Measurements from ENCODE around the gene DUSP16.
"Not testable (repeated sequence)": the region's sequence is repeated elsewhere in the genome, so short reads cannot be mapped to it uniquely, and the experiment has no call there.

DUSP16 gene

GRCh38 chr12:12529783-12530421, 32.8 kb downstream of the DUSP16 start:
- intact Hi-C loops (cut with DNase I) = no loop called here
- DNase-seq = no peak

DNA sequence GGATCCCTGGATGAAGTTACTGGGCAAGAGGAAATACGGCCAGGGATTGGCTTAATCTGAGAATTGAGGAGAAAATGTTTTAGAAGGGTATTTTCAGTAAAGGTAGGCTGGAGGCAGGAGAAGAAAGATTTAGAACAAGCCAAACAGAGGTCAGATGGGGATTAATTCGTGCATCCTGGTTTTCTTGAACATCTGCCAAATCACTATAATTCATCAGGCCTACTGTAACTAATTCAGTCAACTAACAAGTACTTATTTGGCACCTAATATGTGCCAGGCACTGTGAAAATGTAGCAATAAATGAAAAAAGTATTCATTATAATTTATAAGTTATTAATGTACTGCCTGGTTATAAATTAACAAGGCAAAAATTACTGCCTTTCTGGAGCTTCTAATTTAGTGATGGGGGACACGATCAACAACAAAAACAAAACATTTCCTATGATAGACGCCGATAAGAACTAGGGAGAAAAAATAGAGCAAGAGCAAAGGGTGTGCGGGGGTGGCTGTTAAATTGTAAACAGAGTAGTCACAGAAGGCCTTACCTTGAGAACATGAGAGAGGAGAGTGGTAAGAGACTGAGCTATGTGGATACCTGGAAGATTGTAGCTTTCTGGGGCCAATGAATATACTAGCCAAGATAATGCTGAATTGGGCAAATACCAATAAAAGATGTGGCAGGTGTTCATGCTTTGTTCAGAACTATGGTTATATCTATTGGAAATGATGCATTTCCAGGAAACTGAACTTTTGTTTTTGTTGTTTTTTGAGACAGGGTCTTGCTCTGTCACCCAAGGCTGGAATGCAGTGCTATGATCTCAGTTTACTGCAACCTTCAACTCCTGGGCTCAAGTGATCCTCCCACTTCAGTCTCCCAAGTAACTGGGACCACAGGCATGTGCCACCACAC, 34.0 kb downstream of the DUSP16 start:
- DNase-seq = no peak
- intact Hi-C loops (cut with DNase I) = no loop called here

GRCh38 chr12:12527820-12528296, 34.8 kb downstream of the DUSP16 start:
- no peak for DNase-seq
- intact Hi-C loops (cut with DNase I) = no loop called here

DNA sequence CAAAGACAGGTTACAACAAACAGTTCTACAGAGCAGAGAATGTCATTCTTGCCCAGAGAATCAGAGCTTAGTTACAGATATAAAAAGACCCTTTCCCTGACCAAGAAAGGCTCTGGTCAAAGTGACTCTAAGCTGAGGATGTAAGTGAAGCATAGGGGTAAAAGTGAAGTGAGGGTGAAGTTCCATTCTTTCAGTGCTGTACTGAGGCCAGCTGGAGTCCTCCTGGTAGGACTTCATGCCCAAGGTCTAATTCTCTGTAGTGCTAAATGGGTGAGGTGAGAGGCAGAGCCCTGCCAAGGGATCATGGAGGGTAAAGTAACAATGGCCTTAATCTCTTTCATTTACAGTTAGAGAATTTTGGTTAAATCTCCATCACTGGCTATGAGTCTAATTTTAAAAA, 38.5 kb downstream of the DUSP16 start:
- no peak for DNase-seq
- intact Hi-C loops (cut with DNase I) = loop anchor here (5.0 kb wide), 1 partner anchor 38 kb away; the partner anchor contains the start of gene DUSP16

GRCh38 chr12:12523229-12523628, 39.4 kb downstream of the DUSP16 start:
- no peak for DNase-seq
- intact Hi-C loops (cut with DNase I) = loop anchor here (5.0 kb wide), 1 partner anchor 39 kb away; the partner anchor contains the start of gene DUSP16

- DNase-seq = not testable (repeated sequence)
- intact Hi-C loops (cut with DNase I) = loop anchor here (5.0 kb wide), 1 partner anchor 40 kb away; the partner anchor contains the start of gene DUSP16
These were observed 40.0 kb downstream of the DUSP16 start for GRCh38 chr12:12522657-12523056.

GRCh38 chr12:12521888-12522287, 40.8 kb downstream of the DUSP16 start:
- DNase-seq = peak in 6 of 42 donors; percentile 21 to 63 (median 37)
- intact Hi-C loops (cut with DNase I) = loop anchor here (5.0 kb wide), 1 partner anchor 40 kb away; the partner anchor contains the start of gene DUSP16

DNA sequence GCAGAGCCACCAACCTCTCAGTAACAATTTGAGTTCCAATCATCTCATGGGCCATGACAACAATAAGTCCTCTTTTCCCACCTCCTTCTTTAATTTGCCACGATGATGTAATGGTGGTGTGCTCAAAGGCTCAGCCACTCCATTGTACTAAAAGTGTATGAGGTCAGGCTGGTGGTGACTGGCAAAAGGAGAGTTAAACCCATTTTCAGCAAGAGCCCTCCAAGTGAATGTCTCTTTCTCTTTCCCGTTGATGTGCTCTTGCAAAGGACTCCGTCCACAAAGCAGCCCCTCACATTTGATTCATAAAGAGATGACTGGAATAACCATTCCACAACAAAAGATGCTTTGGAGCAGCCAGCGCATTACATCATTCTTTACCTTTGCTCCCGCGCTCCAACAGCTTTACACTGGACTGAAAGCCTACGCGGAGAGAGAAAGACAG, 41.6 kb downstream of the DUSP16 start:
- peak in 17 of 42 donors; percentile 15 to 73 (median 34) for DNase-seq
- intact Hi-C loops (cut with DNase I) = loop anchor here (5.0 kb wide), 1 partner anchor 41 kb away; the partner anchor contains the start of gene DUSP16

GRCh38 chr12:12520273-12520672, 42.4 kb downstream of the DUSP16 start:
- DNase-seq = no peak
- intact Hi-C loops (cut with DNase I) = loop anchor here (5.0 kb wide), 1 partner anchor 42 kb away; the partner anchor contains the start of gene DUSP16

DNA sequence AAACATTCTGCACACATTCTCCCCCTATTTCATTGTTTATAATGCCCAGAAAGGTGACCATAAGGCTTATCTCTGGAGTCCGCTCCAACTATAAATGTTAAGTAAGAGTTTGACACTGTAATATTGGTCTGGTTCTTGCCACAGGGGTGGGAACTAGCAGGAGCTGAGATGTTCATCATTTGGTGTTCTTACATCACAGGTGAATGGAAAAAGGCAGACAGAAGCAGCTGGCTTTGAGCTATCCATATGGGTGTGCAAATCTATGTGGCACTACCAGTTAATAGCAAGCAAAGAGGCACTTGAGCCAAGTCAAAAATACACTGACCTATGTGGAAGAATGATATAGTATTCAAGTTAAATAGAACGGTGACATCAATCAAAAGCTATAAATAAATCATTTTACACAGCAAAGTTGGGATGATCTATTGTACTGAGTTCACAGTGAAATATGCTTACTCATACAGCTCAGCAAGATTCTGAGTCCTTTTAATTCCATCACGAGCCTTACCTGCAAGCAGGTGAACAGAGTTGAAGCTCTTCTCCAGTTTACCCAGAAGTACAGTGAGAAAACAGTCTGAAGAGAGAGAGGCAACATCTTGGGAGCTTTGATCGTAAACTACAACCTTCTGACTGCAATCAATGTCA, 43.2 kb downstream of the DUSP16 start:
- DNase-seq = no peak
- intact Hi-C loops (cut with DNase I) = no loop called here

- DNase-seq = no peak
- intact Hi-C loops (cut with DNase I) = no loop called here
These were observed 43.7 kb downstream of the DUSP16 start for GRCh38 chr12:12518919-12519318.

- intact Hi-C loops (cut with DNase I) = no loop called here
- no peak for DNase-seq
These were observed 44.2 kb downstream of the DUSP16 start for GRCh38 chr12:12518464-12518845.

GRCh38 chr12:12513416-12514006, 49.2 kb downstream of the DUSP16 start:
- peak in 5 of 42 donors; percentile 29 to 70 (median 48) for DNase-seq
- intact Hi-C loops (cut with DNase I) = no loop called here

GRCh38 chr12:12511895-12512711, 50.6 kb downstream of the DUSP16 start:
- no peak for DNase-seq
- intact Hi-C loops (cut with DNase I) = no loop called here

DNA sequence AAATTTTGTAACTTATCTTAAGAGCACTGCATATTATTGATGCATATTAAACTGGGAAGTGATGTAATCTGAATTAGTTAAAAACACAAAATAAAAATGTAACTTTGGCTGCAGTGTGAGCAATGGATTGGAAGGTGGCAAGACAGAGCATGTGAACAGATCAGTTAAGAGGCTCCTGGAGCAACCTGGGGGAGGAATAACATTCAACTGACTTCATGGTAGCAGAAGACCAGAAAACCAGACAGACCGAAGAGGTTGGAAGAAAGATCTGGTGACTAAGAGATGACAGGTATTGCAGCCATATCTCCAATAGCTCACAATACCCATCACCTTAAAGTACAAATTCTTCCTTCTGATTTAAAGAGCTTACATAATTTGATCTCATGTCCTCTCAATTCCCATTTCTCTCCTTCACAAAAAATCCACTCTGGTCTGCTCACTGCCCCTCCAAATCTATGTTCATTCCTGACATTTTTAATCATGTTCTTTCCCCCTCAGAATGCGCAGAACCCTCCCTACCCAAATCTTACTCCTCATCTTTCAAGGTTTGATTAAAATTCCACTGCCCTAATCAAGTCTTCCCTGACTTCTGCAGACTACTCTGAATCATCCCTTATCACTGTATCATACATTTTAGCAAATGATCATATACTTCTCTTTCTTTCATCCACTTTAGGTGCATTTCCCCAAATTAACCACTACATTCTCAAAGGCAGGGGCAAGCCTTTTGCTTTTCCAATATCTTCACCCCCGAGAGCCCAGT, 51.5 kb downstream of the DUSP16 start:
- intact Hi-C loops (cut with DNase I) = no loop called here
- DNase-seq = no peak

- DNase-seq = no peak
- intact Hi-C loops (cut with DNase I) = no loop called here
These were observed 52.1 kb downstream of the DUSP16 start for GRCh38 chr12:12510551-12510950.

DNA sequence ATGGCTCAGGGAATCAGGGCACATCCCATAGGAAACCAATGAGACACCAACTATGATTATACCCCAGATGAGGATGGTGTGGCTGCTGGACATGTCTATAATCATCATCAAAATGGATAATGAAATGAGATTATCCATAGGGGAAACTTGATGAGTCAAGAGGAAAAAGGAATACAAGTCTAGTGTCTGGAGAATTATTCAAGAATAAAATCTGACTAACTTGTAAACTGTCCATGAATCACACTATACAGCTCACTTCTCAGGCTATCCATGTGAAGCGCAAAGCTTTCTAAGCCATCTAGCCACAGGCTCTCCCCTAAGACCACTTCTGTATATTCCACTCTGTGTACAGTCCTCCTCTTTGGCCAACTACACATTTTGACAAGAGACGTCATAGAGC, 52.5 kb downstream of the DUSP16 start:
- no peak for DNase-seq
- intact Hi-C loops (cut with DNase I) = no loop called here
